GM20431 (cell line): Measurements from ENCODE around the gene WIZ.

Experiments
- in situ Hi-C: fragments of 300-500 bp; cut with MseI, MboI; formaldehyde crosslinking; loops from one replicate; pipeline ENCODE4 v1.15.0; 2020; ENCODE audit warnings: low sequenced_read_pairs; ENCODE audit not compliant: unreplicated experiment

Gene WIZ

GRCh38 chr19:15394426-15394825 lies 55.3 kb downstream of the WIZ start:
- in situ Hi-C loops = no loop called here

GRCh38 chr19:15393963-15394362 lies 55.8 kb downstream of the WIZ start:
- in situ Hi-C loops = no loop called here

- in situ Hi-C loops = no loop called here
These were observed 58.9 kb downstream of the WIZ start for GRCh38 chr19:15390814-15391213.

DNA sequence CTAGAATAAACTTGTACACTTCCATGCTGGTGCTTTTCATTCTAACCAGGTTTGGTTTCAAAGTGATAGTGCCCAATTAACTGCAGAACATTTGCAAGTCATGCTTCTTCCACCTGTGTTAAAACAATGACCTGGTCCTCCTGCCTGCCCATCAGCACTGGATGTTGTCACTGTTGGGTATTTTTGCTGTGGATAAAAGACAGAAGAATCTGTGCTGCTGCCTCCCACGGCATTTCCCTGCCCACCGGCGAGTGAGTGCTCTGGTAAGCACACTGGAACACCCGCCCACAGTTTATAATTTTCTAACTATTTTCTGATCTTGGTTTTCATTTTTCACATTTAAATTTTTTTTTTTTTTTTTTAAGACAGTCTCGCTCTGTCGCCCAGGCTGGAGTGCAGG lies 67.9 kb downstream of the WIZ start:
- in situ Hi-C loops = no loop called here

DNA sequence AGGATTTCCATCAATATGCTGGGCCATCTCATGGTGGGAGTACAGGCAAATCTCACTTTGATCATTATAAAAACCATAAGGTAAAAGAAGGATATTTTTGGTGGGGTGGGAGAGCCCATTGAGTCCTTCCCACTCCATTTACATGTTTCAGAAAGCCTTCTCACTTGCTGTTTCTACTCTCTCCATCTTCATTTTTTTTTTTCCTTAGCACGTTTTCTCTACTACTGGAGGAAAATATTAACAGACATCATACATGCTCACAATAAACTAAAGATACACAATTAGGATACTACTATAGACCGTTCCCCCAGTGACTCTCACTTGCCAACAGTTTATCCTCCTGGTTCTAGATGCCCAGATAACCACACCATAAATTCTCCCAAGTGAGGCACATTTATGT lies 68.3 kb downstream of the WIZ start:
- in situ Hi-C loops = no loop called here

DNA sequence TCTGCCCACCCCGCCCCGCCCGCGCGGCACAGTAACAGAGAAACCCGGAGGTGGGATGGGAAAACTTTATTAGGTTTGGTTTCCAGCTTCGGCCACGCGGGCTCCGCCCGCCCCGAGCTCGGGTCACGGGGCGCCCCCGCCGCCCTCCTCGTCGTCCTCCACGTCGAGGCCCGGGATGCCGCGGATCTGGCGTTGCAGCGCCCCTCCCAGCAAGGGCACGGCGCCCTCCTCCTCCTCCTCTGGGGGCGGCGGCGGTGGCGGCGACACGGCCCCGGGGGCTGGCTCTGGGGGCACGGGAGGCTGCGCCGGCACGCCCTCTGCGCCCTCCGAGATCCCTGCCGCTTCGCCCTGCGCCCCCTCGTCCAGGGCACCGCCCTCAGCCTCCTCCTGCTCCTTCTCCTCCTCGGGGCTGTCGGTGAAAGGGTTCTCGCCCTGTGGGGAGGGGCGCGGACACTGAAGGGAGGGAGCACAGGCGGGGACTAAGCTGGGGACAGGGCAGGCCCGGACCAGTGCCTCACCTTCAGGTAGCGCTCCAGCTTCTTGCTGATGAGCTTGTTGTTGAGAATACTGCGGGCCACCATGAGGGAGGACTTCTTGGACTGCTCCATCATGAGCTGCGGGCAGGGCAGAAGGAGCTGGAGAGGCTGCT lies 69.6 kb downstream of the WIZ start:
- in situ Hi-C loops = no loop called here

DNA sequence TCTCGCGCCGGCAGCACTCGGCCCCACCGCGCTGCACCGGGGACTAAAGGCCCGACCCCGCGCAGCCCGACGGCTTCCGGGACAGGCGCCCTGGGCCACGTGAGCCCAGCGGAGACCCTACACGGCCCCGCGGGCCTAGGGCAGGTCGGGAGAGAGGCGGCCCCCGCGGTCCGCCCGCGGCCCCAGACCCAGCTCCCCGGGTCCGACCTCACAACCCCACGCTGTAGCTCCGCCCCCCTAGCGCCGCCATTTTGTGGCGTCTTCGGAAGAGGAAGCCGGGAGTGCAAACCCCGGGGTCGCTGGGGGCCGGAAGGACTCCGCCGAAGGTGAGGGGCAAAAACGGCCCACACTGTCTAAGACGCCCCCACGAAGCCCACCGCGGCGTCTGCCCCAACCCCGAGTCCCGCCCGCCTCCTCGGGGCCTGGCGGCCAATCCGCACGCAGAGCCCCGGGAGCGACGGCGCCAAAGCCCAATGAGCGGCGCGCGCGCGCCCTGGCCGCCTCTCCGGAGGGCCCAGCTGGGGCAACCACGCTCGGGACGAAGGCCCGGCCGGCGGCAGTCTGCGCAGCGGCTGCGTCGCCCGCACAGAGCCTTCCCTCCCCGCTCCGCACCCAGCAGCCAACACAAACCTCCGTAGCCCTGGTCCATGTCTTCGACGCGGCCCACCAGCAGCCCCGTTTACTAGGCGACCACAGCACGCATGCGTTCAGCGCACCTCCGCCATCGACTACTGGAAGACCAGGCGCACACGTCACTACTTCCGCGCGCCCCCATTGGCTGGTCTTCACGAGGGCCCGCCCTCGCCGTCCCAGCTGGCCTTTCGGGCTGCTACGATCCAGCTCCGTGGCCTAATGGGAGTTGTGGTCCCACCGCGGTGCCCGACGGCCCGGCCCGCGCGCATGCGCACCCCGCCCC lies 70.4 kb downstream of the WIZ start, which contains the start of gene AKAP8:
Gene AKAP8, minus strand, starts transcription at position 705 of the 916 bp plus-strand sequence. Its CDS starts 56 bp downstream, at position 649.
- in situ Hi-C loops = no loop called here

DNA sequence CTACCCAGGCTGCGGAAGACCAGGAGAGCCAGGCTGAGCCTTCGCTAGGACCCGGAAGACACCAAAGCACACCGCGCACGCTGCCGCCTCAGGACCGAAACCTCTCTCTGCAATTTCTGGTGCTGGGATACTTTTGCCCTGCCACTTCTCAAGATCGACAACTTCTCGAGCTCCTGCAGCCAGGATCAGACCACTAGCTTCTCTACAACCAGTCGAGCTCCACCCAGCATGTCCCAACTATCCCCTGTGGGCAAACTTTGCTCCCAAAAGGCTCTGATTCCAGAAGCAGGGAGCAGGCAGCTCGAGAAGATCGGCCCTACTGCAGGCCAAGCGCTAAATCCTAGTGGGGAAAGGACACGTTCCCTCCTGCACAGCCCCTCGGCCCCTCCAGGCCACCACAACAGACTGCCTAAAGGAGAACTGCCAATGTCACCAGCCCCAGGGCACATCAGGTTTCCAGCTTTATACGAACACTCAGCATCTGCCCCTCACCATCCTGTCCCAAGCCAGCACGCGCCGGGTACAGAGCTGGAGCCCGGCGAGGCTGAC lies 71.1 kb downstream of the WIZ start:
- in situ Hi-C loops = no loop called here

DNA sequence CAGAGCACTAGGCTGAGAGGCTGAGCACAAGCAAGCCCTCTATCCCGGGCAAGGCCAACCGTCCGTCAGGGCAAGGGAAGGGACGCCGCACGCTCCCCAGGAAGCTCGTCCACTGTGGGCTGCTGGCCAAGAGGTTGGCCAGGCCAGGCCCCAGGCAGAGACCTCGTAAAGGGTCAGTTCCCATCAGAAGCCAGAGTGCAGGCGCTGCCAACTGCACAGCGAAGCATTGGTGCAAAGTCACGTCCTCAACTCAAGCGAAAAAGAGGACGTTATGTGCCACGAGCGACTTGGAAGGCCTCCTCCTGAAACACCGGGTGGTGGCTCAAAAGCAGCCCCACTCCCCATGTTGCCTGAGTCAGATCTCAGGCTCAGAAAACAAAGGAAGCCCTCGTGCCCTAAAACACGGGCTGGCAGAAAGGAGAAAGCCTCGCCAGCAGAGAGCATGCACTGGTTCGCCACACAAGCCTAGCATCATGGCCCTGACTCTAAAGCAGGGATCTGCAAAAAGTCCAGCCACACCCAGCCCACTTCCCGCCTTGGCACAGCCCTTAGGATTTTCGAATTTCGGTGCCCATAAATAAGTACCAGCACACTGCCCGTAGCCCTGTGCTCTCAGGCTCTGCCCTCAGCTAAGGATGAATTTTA lies 74.8 kb downstream of the WIZ start:
- in situ Hi-C loops = no loop called here

GRCh38 chr19:15374105-15374651 lies 75.6 kb downstream of the WIZ start:
- in situ Hi-C loops = no loop called here

DNA sequence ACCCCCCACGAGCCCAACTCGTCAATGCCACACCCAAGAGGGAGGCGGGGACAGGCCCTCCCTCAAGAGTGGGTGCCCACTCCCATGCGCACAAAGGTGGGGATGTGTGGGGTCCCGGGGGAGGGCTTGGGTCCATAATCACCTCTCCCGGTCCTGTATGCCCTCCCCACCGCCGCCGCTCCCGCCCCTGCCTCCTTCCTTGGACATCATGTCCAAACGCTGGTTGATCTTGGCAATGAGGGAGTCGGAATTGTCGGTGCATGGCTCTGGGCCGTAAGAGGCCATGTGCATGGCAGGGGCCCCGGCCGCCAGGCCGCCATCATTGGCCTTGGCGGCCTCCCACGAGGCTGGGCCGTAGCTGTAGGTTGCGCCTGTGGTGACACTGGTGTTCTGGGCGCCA lies 76.1 kb downstream of the WIZ start:
- in situ Hi-C loops = no loop called here

DNA sequence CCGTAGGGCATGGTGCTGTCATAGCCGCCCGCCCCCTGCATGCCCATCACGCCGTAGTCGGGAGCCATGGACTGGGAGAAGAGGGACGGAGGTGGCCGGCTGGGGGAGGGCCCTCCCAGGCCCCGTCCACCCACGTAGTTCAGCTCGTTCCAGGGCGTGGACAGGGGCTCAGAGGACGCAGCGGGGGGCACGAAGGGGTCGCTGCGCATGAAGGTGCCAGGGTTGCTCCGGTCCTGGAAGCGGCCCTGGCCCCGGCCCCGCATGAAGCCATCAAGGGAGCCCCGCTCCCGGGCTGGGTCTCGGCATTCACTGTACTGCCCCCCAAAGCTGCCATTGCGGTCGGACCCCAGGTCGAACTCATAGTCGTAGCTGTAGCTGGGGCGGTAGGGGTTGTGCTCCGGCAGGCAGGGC lies 76.9 kb downstream of the WIZ start:
- in situ Hi-C loops = no loop called here

DNA sequence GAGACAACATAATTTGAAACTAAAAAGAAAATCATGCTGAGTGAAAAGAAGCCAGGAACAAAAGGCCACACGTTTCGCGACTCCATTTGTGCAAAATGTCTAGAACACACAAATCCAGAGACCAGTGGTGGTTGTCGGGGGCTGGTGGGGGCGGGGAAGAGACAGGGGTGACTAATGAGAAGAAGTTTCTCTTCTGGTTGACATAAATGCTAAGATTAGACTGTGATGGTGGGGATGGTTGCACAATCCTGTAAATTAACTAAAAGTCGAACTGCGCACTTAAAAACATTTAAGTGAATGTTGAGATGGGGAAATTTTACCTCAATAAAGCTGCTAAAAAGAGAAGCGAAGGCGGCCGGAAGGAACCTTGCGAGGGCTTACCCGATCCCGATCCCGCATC lies 77.3 kb downstream of the WIZ start:
- in situ Hi-C loops = no loop called here

DNA sequence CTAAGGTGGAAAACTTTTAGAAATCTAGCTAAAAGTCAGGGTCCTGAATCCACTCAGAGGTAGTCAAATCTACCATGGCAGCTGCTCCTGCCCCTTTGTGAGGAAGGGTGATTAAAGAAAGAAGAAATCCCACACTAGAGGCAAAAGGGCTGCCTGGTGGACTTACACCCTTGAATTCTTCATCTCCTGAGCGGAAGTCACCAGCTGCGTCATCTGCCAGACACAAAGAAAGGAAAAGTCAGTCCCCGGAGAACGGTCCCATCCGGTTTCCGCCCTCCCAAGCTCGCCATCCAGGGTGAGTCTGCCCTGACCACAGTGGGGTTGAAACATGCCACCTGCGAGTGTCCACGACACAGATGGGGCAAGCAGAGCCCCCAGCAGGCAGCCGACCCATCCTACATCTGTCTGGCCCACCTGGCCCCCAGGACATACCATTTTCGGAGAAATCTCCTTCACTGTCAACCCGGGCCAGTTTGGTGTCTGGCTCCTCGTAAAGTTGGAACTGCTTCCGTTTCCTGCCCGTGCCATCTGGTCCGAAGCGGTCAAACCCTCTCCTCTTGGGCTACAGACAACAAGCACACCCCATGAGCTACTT lies 77.9 kb downstream of the WIZ start:
- in situ Hi-C loops = no loop called here

- in situ Hi-C loops = no loop called here
These were observed 78.6 kb downstream of the WIZ start for GRCh38 chr19:15371119-15371518.
